Stimulated activated CD8-positive, alpha-beta memory T cell treated with anti-CD3 and anti-CD28 coated beads, Interleukin-12 subunit alpha, Interleukin-12 subunit beta, amount 100 ng/mL, for 1 hour (primary cell): ENCODE results near the gene ELL2.
"Not testable (repeated sequence)": the region's sequence is repeated elsewhere in the genome, so short reads cannot be mapped to it uniquely, and the experiment has no call there.

Experiments used
- DNase-seq: peaks from one replicate; pipeline ENCODE4 v3.0.0-alpha.2; 2020; ENCODE audit warnings: low read depth

Gene ELL2

GRCh38 chr5:95907740-95908706 is 53.6 kb downstream of the ELL2 start:
- no peak for DNase-seq

DNA sequence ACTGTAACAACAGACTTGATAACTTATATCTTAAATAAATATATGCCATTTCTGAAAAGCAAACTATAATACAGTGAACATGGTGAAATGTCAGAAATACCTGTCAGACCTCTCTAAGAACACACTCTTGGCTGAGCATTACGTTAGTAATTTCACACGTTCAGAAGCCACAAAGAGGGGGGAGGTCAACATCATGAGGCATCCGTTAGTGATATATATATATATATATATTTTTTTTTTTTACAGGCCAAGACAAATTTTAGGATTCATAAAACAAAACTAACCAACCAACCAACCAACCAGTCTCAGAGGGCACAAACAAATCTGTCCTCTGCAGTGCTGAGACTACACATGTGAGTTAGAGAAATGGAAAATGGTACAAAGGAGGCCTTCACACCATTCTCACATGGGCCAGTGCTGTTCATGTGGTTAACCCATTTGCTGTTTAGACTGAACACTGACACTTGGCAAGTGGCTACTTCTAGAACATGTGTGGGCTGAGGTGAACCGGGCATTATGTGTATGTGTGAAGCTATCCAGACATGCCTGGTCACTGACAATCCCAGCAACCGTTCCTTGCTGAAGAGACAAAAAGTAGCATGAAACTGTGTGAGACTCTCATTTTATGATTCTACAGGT is 54.5 kb downstream of the ELL2 start:
- no peak for DNase-seq

DNA sequence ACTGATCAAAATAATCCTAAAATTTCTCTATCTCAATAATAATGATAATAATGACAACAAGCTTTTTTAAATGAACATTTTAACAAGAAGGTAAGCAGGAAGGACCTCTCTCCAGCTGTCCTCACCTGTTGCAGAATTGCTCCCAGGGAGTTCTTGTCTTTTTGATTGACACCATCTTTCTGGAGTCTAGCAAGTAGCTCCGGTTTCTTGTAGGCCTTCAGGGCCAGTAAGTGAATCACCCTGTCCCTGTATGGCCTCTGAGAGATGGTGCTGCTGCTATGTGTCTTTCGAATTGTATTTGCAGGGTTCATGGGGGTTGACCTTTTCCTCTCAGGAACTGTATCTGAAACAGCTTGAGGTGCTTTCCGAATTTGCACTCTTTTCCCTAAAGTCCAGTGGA is 55.3 kb downstream of the ELL2 start:
- not testable (repeated sequence) for DNase-seq

GRCh38 chr5:95904827-95905226 is 56.8 kb downstream of the ELL2 start:
- DNase-seq, result no peak

DNA sequence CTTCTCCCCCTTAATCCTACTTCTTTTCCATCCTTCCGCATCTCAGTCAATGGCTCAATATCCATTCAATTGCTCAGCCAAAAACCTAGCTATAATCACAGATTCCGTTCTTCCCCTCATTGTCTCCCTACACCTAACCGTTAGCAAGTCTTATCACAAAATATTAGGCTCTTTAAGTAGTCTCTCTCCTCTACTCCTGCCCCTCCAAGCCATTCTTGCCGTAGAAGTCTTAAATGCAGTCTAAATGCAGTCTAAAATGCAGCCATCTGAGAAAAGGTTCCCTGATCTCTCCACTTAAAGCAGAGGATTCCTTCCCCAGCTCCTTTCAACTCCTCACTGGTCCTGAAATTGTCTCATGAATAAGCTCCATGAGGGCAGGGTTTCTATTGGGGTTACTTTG is 57.8 kb downstream of the ELL2 start:
- no peak for DNase-seq

DNA sequence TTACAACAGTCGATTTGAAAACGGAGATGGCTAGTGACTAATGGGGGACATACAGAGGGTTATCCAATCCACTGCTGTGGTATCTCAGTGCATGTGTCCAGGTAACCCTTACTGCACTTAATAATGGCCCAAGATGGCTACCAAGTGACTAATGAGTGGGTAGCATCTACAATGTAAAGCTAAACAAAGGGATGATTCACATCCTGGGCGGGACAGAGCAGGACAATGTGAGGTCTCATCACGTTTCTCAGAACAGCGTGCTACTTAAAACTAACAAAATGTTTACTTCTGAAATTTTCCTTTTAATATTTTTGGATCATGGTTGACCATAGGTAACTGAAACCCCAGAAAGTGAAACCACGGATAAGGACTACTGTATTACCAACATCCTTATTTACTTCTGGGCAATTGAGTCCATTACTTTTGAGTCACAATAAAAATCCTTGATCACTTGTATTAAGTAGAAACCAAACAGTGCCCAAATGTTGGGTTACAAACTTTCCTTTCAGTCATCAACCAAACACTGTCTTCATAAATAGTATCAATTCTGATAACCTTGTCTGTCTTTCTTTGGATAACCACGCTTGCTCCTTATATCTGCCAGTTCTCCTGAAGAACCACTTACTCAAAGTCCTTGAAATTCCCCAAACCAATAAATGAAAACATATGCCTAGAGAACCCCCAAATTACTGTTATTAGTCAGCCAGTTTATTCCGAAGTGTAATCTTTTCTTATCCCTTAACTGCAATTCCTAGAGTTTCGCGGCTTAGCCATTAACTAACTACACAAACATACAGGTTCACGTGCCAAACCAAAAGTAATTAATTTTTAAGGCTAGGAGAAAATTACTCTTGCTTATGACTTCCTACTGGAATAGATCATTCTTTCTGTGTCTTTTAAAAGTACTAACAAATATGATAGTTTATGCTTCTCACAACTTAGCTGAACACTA is 59.7 kb downstream of the ELL2 start:
- DNase-seq, result no peak

DNA sequence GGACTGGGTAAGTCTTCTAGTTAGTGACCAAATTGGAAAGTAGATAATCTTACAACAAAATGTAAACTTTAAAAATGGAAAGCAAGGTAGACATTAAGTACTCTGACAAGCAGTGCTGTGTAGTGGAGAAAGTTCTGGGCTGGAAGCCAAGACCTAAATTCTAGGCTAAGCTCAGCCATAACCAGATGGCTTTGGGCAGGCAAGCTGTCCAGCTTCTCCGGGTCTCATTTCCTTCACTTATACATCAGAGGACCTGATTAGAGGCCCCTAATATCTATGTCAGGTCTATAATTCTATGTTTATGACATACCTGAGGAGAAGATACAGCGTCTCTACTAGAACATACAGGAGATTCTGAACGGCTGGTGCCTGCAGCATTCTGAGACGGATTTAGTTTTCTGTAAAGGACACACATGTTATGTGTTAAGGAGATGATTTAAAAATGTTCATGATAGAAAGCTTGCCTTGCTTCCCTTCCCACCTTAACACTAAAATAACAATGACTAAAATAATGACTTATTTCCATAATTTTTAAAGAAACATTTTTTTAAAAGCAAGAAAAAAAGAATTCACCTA is 61.2 kb downstream of the ELL2 start:
- DNase-seq, result no peak

DNA sequence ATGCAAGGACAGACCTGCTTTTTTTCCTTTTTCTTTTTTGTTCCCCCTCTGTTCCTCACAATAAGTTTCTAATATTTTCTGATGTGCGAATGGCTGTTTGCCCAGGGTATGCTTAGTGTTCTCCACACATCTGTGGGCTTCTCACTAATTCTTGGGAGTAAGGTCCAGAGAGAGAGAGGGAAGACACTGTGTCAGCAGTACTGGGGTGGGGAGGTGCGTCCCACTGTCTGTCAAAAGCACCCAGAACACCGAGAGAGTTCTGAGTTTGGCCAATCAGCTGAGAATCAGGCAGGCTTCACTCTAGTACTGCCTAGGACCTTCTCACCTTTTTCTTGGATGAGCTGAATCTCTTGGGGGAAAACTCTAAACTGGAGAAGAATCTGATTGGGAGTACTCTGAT is 61.8 kb downstream of the ELL2 start:
- no peak for DNase-seq

GRCh38 chr5:95899006-95899405 is 62.6 kb downstream of the ELL2 start:
- DNase-seq, result no peak

DNA sequence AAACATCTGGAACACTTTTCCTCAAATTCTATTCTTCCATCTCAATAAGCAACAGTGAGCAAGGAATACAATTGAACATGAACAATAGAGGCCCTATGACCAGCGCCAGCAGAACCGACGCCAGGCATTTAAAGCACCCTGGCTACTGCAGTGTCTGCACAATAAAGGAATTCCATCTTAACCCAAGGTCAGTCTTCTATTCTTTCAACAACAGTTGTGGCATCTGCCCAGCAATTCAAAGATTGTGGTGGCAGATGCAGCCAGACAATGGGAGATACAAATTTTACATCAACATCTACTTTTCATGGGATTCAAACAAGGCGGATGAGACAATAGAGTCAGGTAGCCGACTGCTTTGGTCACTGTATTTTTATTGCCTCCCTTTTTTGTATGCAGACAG is 65.9 kb downstream of the ELL2 start:
- no peak for DNase-seq

- no peak for DNase-seq
Observed at GRCh38 chr5:95895251-95895650, 66.4 kb downstream of the ELL2 start.

GRCh38 chr5:95892784-95893354 is 68.8 kb downstream of the ELL2 start:
- DNase-seq, result no peak

GRCh38 chr5:95891499-95891898 is 70.2 kb downstream of the ELL2 start:
- DNase-seq, result no peak

DNA sequence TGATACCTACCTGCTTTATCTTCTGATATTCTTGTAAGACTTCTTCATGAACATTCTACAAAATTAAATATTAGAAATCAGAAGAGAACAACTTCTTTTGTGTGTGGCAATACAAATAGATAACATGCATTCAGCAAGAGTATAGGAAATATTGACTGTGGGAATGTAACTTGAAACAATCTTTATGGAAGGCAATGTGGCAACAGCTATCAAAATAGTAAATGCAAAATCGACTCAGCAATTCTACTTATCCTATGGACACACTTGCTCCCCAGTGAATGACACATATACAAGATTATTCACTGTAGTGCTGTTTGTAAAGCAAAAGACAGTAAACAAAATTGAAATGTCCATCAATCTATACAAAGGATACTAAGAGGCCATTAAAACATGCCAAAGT is 72.6 kb downstream of the ELL2 start:
- no peak for DNase-seq

DNA sequence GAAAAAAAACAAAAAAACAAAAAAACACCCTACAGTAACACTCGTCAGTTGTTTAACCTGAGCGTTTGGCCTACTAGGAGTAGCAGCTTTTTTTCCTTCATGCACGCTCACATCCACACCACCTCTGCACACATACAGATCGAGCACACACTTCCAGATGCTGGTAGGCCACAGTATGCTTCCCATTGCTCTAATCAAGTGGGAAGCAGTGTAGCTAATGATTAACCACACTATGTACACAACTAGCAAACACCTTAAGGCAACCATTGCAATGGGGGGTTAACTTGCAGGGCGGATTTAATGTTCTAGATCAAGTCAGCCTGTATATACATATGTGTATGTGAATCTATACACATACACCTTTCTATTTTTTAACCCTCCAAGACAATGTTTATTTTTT is 73.7 kb downstream of the ELL2 start:
- DNase-seq, result no peak

GRCh38 chr5:95886340-95887044 is 75.2 kb downstream of the ELL2 start:
- DNase-seq, result no peak

- no peak for DNase-seq
Observed at GRCh38 chr5:95884511-95884910, 77.1 kb downstream of the ELL2 start.

- no peak for DNase-seq
Observed at GRCh38 chr5:95884017-95884325, 77.7 kb downstream of the ELL2 start.

GRCh38 chr5:95883185-95884016 is 78.2 kb downstream of the ELL2 start:
- no peak for DNase-seq

DNA sequence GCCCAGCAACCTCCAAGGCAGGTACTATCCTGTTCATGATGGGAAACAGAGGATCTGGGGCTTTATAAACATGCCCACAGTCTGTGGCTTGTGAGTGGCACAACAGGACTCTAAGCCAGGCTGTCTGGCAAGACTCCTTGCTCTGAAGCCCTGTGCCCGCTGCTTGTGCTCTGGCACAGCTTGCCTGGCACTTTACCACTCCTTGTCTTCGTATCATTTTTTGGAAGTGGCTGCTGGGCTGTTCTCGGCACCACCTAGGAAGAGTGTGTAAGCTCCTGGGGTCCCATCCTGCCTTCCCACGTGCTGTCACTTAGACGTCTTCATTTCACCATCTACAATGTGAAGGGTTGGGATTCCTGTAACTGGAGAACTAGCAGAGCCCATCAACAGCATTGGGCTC is 79.8 kb downstream of the ELL2 start:
- DNase-seq, result no peak
